Uterus (tissue), 4 donors: ENCODE measurements around the gene SLC9A1. TPM values are rescaled to one million over a fixed set of nuclear protein-coding genes. Genes with fewer than 3 reads are reported as not detected.
A peak's percentile ranks its signal among the peaks of the same experiment; 100 is the strongest.

ENCODE experiments used
- DNase-seq, 2 donors: peaks; one replicate each; pipeline ENCODE4 v3.0.0-alpha.2; 2019 to 2020
- H3K27ac ChIP-seq, 2 donors: fragments of 200-600 bp; sonication (generic); 1 replicate in 1 of 2; 2 replicates in 1 of 2; pipeline ENCODE4 v1.5.1; 2016 to 2018
- H3K27me3 ChIP-seq, 2 donors: fragments of 200-600 bp; sonication (generic); one replicate each; pipeline ENCODE4 v1.5.1; 2018 to 2019; ENCODE audit warnings: control low read depth in 1 of 2
- H3K36me3 ChIP-seq, 2 donors: fragments of 200-600 bp; sonication (generic); one replicate each; pipeline ENCODE4 v1.5.1; 2019; ENCODE audit warnings: control low read depth in 1 of 2
- H3K4me1 ChIP-seq, 2 donors: fragments of 200-600 bp; sonication (generic); one replicate each; pipeline ENCODE4 v1.5.1; 2018 to 2019; ENCODE audit warnings: control low read depth in 1 of 2
- H3K4me3 ChIP-seq, 2 donors: fragments of 200-600 bp; sonication (generic); 1 replicate in 1 of 2; 2 replicates in 1 of 2; pipeline ENCODE4 v1.5.1; 2018 to 2019; ENCODE audit warnings: mild to moderate bottlenecking in 1 of 2
- H3K9me3 ChIP-seq, 2 donors: fragments of 200-600 bp; sonication (generic); one replicate each; pipeline ENCODE4 v1.5.1; 2019; ENCODE audit warnings: control low read depth in 1 of 2
- POLR2A ChIP-seq, 2 donors: fragments of 450-650 bp; IDR thresholded peaks; one replicate each; pipeline ENCODE4 v1.6.1; 2016; ENCODE audit warnings: antibody characterized with exemption in 2 of 2, mild to moderate bottlenecking in 1 of 2, moderate library complexity in 1 of 2
- intact Hi-C: fragments of 100-400 bp; cut with DNase I; formaldehyde crosslinking; loops from one replicate; pipeline ENCODE4 v1.15.1; 2023; ENCODE audit warnings: low total_unique reads
- total RNA-seq, 4 donors: library from RNA; depleted of rRNA in 3 of 4; stranded (reverse); fragments of >200 nt in 3 of 4; gene quantifications; one replicate each; pipeline versions ENCODE4 v1.1.0 to v1.2.4, GENCODE V29; 2014 to 2023
- TF ChIP-seq, protein P1 (sequence below), 4 experiments: fragments of 200-600 bp in 2 of 4; fragments of 450-650 bp in 2 of 4; sonication (generic) in 2 of 4; IDR thresholded peaks; one replicate each; pipeline ENCODE4 v1.5.1; 2016 to 2019; ENCODE audit warnings: antibody characterized with exemption in 4 of 4, mild to moderate bottlenecking in 2 of 4, moderate library complexity in 1 of 4
- donor health status: DM: yes; HTN: yes; CAD: no.

The SLC9A1 gene
- total RNA-seq, 4 donors from 2014 or later = 3.1 to 33.6 (median 18.4) TPM

DNA sequence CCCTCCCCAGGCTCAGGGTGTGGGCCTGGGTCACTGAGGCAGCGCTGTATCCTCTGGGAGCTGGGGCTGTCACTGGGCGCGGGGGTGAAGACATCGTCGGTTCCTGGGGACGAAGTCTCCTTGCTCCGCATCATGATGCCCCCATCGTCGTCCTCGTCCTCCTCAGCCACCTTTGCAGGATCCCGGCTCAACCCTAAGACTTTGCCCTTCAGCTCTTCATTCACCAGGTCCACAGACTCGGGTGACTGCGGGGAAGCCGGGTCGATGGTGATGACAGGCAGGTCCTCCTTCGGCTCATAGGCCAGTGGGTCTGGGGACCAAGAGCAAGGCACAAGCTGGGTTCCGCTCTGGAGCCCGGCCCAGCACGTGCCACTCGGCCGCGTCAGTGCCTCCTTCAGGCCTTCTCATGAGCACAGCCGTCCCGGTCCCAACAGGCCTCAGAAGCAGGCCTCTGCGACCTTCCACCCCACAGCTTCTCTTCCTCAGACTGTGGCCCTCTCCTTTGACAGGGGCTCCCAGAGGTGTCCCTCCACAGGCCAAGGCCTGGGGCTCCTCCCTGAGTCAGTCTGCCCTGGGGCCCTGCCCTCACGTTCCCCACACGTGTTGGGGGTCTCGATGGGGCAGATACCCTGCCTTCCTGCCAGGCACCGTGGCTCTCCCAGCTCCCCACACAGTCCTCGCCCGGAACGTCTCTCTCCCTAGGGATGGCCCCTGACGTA is 54.4 kb downstream of the SLC9A1 start:
- intact Hi-C loops = loop anchor here (5.0 kb wide), 1 partner anchor 182 kb away; no protein-coding TSS in a partner anchor

DNA sequence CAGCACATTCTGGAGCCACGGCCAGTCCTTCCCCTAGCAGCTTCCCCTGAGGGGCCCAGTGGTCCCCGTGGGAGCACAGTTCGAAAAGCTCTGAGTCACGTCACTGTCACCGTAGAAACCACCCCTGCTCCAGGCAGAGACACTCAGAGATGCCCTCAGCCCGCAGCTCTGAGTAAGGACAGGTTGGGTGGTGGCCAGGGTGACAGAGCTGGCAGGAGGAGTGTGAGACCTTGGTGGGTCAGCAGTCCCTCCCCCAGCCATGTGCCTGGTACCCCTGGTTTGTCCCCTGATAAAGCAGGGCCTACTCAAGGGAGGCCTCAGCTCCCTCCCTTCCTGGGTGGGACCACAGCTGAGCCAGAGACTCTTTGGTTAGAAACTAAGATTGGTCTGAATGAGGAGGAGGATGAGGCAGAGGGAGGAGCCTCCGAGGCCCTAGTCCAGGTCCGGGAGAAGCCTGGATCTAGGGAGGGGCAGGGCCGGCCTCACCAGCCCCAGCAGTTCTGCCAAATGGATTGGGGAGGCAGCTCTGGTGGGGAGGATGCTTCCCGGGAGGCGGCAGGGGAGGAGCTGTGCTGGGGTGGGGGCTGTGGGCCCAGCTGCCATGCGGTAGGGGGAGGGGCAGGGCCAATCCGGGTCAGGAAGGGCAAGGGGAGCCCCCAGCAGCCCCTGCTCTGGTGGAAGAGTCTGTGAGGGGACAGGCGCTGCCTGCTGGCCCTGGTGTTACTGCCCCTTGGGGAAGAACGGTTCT is 55.2 kb downstream of the SLC9A1 start:
- intact Hi-C loops = loop anchor here (5.0 kb wide), 2 partner anchors 102 to 183 kb away; no protein-coding TSS in a partner anchor
- peak; percentile 80 to 84 for DNase-seq
- H3K27me3 ChIP-seq = no peaks in the 10 kb centered on the region
- peaks cover 6 to 18% of the 10 kb centered on the region in 2 donors for H3K4me1 ChIP-seq
- no peak for TF ChIP-seq POLR2A (IDR thresholded peaks at IDR 0.05)
- TF ChIP-seq, protein P1, sequence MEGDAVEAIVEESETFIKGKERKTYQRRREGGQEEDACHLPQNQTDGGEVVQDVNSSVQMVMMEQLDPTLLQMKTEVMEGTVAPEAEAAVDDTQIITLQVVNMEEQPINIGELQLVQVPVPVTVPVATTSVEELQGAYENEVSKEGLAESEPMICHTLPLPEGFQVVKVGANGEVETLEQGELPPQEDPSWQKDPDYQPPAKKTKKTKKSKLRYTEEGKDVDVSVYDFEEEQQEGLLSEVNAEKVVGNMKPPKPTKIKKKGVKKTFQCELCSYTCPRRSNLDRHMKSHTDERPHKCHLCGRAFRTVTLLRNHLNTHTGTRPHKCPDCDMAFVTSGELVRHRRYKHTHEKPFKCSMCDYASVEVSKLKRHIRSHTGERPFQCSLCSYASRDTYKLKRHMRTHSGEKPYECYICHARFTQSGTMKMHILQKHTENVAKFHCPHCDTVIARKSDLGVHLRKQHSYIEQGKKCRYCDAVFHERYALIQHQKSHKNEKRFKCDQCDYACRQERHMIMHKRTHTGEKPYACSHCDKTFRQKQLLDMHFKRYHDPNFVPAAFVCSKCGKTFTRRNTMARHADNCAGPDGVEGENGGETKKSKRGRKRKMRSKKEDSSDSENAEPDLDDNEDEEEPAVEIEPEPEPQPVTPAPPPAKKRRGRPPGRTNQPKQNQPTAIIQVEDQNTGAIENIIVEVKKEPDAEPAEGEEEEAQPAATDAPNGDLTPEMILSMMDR (IDR thresholded peaks at IDR 0.05) = peak in 1 of 4 experiments; percentile 11
- peak overlapping the region; percentile 88 to 89 for H3K27ac ChIP-seq
- no peaks in the 10 kb centered on the region for H3K9me3 ChIP-seq
- no peak overlapping the region for H3K4me3 ChIP-seq
- no peaks in the 10 kb centered on the region for H3K36me3 ChIP-seq

More for the DNA sequence above, 54.4 kb downstream of the SLC9A1 start:
- H3K4me1 ChIP-seq = peaks cover 6 to 18% of the 10 kb centered on the region in 2 donors
- no peak overlapping the region for H3K4me3 ChIP-seq
- no peak for DNase-seq
- H3K27me3 ChIP-seq = no peaks in the 10 kb centered on the region
- no peaks in the 10 kb centered on the region for H3K9me3 ChIP-seq
- TF ChIP-seq, protein P1 (IDR thresholded peaks at IDR 0.05) = no peak
- no peak for TF ChIP-seq POLR2A (IDR thresholded peaks at IDR 0.05)
- H3K36me3 ChIP-seq = no peaks in the 10 kb centered on the region
- H3K27ac ChIP-seq = peak overlapping the region; percentile 88 to 89

DNA sequence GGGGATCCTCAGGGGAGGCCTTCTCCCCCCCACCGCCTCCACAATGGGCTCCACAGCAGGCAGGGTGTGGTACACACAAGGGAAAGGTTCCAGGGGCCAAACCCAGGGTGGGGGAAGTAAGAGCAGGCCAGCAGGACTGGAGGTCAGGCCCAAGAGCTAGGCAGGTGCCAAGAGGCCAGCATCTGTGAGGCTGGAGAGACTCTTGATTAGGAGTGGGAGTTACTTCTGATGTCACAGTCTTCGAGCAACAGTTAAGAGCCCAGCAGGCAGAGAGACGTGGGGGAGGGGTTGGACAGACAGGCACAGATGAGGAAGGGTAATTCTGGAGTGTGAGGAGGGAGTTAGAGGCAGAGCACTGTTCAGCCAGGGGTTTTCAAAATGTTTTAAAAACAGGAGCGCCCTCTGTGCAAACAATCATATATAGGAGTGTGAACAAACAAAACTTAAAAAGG is 55.8 kb downstream of the SLC9A1 start:
- H3K27me3 ChIP-seq = no peaks in the 10 kb centered on the region
- DNase-seq = peak; percentile 80 to 81
- H3K9me3 ChIP-seq = no peaks in the 10 kb centered on the region
- H3K36me3 ChIP-seq = no peaks in the 10 kb centered on the region
- peak overlapping the region; percentile 88 to 89 for H3K27ac ChIP-seq
- H3K4me3 ChIP-seq = no peak overlapping the region
- intact Hi-C loops = loop anchor here (5.0 kb wide), 1 partner anchor 102 kb away; no protein-coding TSS in a partner anchor
- peaks cover 6 to 18% of the 10 kb centered on the region in 2 donors for H3K4me1 ChIP-seq
- no peak for TF ChIP-seq POLR2A (IDR thresholded peaks at IDR 0.05)
- TF ChIP-seq, protein P1 (IDR thresholded peaks at IDR 0.05) = no peak

DNA sequence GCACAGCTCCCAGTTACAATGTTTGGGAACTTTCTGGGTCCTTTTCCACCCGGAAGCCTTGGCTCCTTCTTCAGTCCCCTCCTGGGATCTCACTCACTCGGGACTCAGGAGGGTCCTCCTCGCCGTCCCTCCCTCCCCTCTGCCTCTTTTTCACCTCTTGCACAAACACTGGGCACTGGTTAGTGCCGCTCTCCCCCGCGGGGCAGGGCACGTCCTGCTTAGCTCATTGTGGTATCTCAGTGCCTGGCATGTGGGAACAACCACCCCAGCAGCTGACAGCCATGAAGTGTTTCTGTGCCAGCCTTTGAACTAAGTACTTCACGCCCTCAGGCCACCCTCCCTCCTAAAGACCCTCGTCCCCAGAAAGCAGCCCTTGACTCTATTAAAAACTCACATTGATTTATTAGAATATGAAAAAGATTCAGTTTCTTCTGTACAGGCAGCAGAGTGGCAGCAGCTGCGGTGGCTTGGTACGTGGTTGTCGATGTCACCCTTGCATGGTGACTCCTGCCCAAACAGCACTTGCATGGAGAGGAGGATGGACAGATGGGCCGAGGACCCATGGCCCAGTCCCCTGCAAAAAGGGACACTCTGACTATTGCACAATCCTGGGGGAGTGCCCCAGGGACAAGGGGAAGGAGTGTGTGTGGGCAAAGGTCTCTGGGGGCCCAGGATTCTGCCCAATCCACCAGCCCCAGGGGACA is 56.3 kb downstream of the SLC9A1 start:
- Histone ChIP-seq H3K36me3 (no peaks in the 10 kb centered on the region), H3K9me3 (no peaks in the 10 kb centered on the region), H3K27ac (peak overlapping the region; percentile 88 to 89), H3K4me3 (no peak overlapping the region), H3K4me1 (peaks cover 6 to 18% of the 10 kb centered on the region in 2 donors), H3K27me3 (no peaks in the 10 kb centered on the region)
- intact Hi-C loops = loop anchor here (5.0 kb wide), 1 partner anchor 101 kb away; no protein-coding TSS in a partner anchor
- DNase-seq = no peak
- no peak for TF ChIP-seq POLR2A (IDR thresholded peaks at IDR 0.05)
- TF ChIP-seq, protein P1 (IDR thresholded peaks at IDR 0.05) = no peak
